B cell (primary cell): ENCODE results near the gene DHX57. TPM values are rescaled to one million over a fixed set of nuclear protein-coding genes. Genes with fewer than 3 reads are reported as not detected.
A peak's percentile ranks its signal among the peaks of the same experiment; 100 is the strongest.

Source experiments
- ATAC-seq: fragments of 200-7000 bp; cut with Tn5 transposase; one replicate; pipeline ENCODE4 v1.10.0; 2021; ENCODE audit warnings: low read depth, mild to moderate bottlenecking, moderate number of reproducible peaks, moderate library complexity
- CTCF ChIA-PET: fragments of 350-600 bp; sonication (Branson Sonifier 250); formaldehyde crosslinking; loops from one replicate; lab custom pipeline; 2021; ENCODE audit warnings: antibody characterized with exemption, inconsistent platforms; lab: Charles Lee
- POLR2A ChIA-PET: fragments of 350-600 bp; sonication (Branson Sonifier 250); formaldehyde crosslinking; loops from one replicate; lab custom pipeline; 2021; ENCODE audit warnings: antibody characterized with exemption; lab: Charles Lee
- DNase-seq: peaks from one replicate; pipeline ENCODE4 v3.0.0; 2013
- H2AFZ ChIP-seq: 2 replicates; pipeline ENCODE4 v1.6.1; 2012; ENCODE audit warnings: mild to moderate bottlenecking, low read depth, low read length; ENCODE audit not compliant: insufficient read depth, poor library complexity, severe bottlenecking
- H3K27ac ChIP-seq, 2 donors: 1 replicate in 1 of 2; 2 replicates in 1 of 2; pipeline ENCODE4 v1.5.1; 2012 to 2013; ENCODE audit warnings: low read length in 2 of 2, mild to moderate bottlenecking in 2 of 2, moderate library complexity in 1 of 2
- H3K27me3 ChIP-seq, 4 experiments: fragments of 200-600 bp in 1 of 4; sonication (generic) in 1 of 4; replicated peaks in 1 of 4; 1 replicate in 2 of 4; 2 replicates in 2 of 4; pipeline versions ENCODE4 v1.6.1 to v1.7.0; 2013 to 2016; ENCODE audit warnings: low read length in 3 of 4, mild to moderate bottlenecking in 2 of 4, mixed read lengths in 1 of 4, moderate library complexity in 1 of 4; ENCODE audit not compliant: insufficient read depth in 4 of 4, control insufficient read depth in 3 of 4; ENCODE audit errors: control extremely low read depth in 1 of 4
- H3K36me3 ChIP-seq, 2 experiments: replicated peaks in 1 of 2; 1 replicate in 1 of 2; 2 replicates in 1 of 2; pipeline versions ENCODE4 v1.6.1 to v1.7.1; 2013; ENCODE audit warnings: low read length in 1 of 2; ENCODE audit not compliant: insufficient read depth in 2 of 2, control insufficient read depth in 1 of 2; ENCODE audit errors: control extremely low read depth in 1 of 2, extremely low read depth in 1 of 2
- H3K4me1 ChIP-seq, 2 donors: fragments of 200-600 bp in 1 of 2; sonication (generic) in 1 of 2; 1 replicate in 1 of 2; 2 replicates in 1 of 2; pipeline versions ENCODE4 v1.5.1 to v1.6.1; 2013 to 2017; ENCODE audit warnings: low read length in 2 of 2; ENCODE audit not compliant: control insufficient read depth in 2 of 2, insufficient read depth in 2 of 2
- H3K4me2 ChIP-seq: replicated peaks from 2 replicates; pipeline ENCODE3; 2012; ENCODE audit warnings: mild to moderate bottlenecking, low read depth, low read length; ENCODE audit not compliant: poor library complexity, severe bottlenecking
- H3K4me3 ChIP-seq, 5 experiments: fragments of 200-600 bp in 1 of 5; sonication (generic) in 1 of 5; 1 replicate in 3 of 5; 2 replicates in 2 of 5; pipeline versions ENCODE4 v1.5.1 to v1.7.0; 2011 to 2016; ENCODE audit warnings: low read length in 4 of 5, mild to moderate bottlenecking in 4 of 5, low read depth in 2 of 5, control low read depth in 1 of 5, moderate library complexity in 1 of 5; ENCODE audit not compliant: insufficient read depth in 1 of 5; ENCODE audit errors: control extremely low read depth in 1 of 5, extremely low read depth in 1 of 5
- H3K79me2 ChIP-seq: fragments of 200-600 bp; sonication (generic); one replicate; pipeline ENCODE4 v1.6.0; 2016; ENCODE audit warnings: low read length; ENCODE audit not compliant: control insufficient read depth, insufficient read depth
- H3K9ac ChIP-seq: fragments of 200-600 bp; sonication (generic); 2 replicates; pipeline ENCODE4 v1.6.1; 2017; ENCODE audit warnings: mild to moderate bottlenecking, low read length, moderate library complexity
- H3K9me3 ChIP-seq, 3 donors: one replicate each; pipeline versions ENCODE4 v1.6.1 to v1.7.1; 2013; ENCODE audit warnings: low read length in 2 of 3; ENCODE audit not compliant: control insufficient read depth in 2 of 3, insufficient read depth in 1 of 3; ENCODE audit errors: control extremely low read depth in 1 of 3
- H4K20me1 ChIP-seq: 2 replicates; pipeline ENCODE4 v1.6.0; 2012; ENCODE audit warnings: mild to moderate bottlenecking, low read length; ENCODE audit not compliant: insufficient read depth, control insufficient read depth, poor library complexity, severe bottlenecking
- H3K27ac Mint-ChIP-seq: one replicate; pipeline ENCODE4 v1.8.0; 2021; ENCODE audit warnings: mixed read lengths
- H3K27me3 Mint-ChIP-seq: one replicate; pipeline ENCODE4 v1.8.0; 2021; ENCODE audit warnings: mixed read lengths
- H3K4me1 Mint-ChIP-seq: one replicate; pipeline ENCODE4 v1.8.0; 2021; ENCODE audit warnings: mixed read lengths
- H3K4me3 Mint-ChIP-seq: one replicate; pipeline ENCODE4 v1.8.0; 2021; ENCODE audit warnings: mixed read lengths
- H3K9me3 Mint-ChIP-seq: one replicate; pipeline ENCODE4 v1.8.0; 2022; ENCODE audit warnings: mixed read lengths; ENCODE audit not compliant: insufficient read depth
- CTCF ChIP-seq: fragments of 200-600 bp; IDR thresholded peaks from one replicate; pipeline ENCODE4 v1.8.0; 2022; ENCODE audit warnings: antibody characterized with exemption, mild to moderate bottlenecking
- EZH2 ChIP-seq: IDR thresholded peaks from 2 replicates; pipeline ENCODE4 v1.6.1; 2012; ENCODE audit warnings: borderline replicate concordance, low read depth, mild to moderate bottlenecking, moderate library complexity, low read length; ENCODE audit not compliant: insufficient read depth, poor library complexity, severe bottlenecking
- WGBS: methylation state at CpG from one replicate; pipeline ENCODE4 v1.1.5; 2013; ENCODE audit warnings: missing lambda C conversion rate; ENCODE audit not compliant: insufficient coverage; 5-methylcytosine and 5-hydroxymethylcytosine counted together
- intact Hi-C: fragments of 100-400 bp; cut with micrococcal nuclease; formaldehyde crosslinking; loops from one replicate; pipeline ENCODE4 v1.10.0; 2022
- polyA plus RNA-seq: library from polyadenylated mRNA; depleted of rRNA; stranded (reverse); fragments of >200 nt; gene quantifications from 2 replicates; pipeline ENCODE4 v1.2.3, GENCODE V29; 2012
- total RNA-seq, 2 donors: library from RNA; stranded (reverse); fragments of 120-200 nt in 1 of 2; gene quantifications; 1 replicate in 1 of 2; 2 replicates in 1 of 2; pipeline versions ENCODE4 v1.2.3 to v1.2.4, GENCODE V29; 2013 to 2022

The DHX57 gene
- total and polyA plus RNA-seq, 2 donors (not counting 1 experiment from before 2014, with no cell fraction given), result 7.7 to 25.0 TPM

GRCh38 chr2:38778687-38779082, 97.0 kb downstream of the DHX57 start:
- peak overlapping the region; percentile 89 for H3K9ac ChIP-seq
- Mint-ChIP-seq H3K4me3 (peak overlapping the region; percentile 98), H3K27ac (peak overlapping the region; percentile 95), H3K4me1 (peaks cover 11% of the 10 kb centered on the region), H3K27me3 (peaks cover 17% of the 10 kb centered on the region), H3K9me3 (no peaks in the 10 kb centered on the region)
- peaks cover 6 to 10% of the 10 kb centered on the region in 2 donors for H3K4me1 ChIP-seq
- POLR2A ChIA-PET, result interaction anchor here (2.6 kb wide), 1 partner anchor 27 kb away, joined by 10 read pairs; the partner anchor contains the start of gene SRSF7
- 38% methylated on average over 1 of the region's 8 CpGs for WGBS
- no peaks in the 10 kb centered on the region for H4K20me1 ChIP-seq
- peak overlapping the region; percentile 99 for H2AFZ ChIP-seq
- peak overlapping the region; percentile 84 for H3K4me2 ChIP-seq
- H3K4me3 ChIP-seq, result peak overlapping the region; percentile 52 to 95 (median 81)
- H3K36me3 ChIP-seq, result peaks cover 2 to 17% of the 10 kb centered on the region in 2 experiments
- peaks cover 13% of the 10 kb centered on the region for H3K79me2 ChIP-seq
- intact Hi-C loops, result loop anchor here (1.0 to 10.0 kb wide), 5 partner anchors 27 to 1814 kb away; partner anchors contain the start of genes DHX57, MORN2, SRSF7 and STRN
- no peaks in the 10 kb centered on the region for H3K9me3 ChIP-seq
- peak overlapping the region; percentile 31 to 82 for H3K27ac ChIP-seq
- no peak for ATAC-seq
- CTCF ChIA-PET, result no interaction called here
- H3K27me3 ChIP-seq, result peaks cover 0 to 3% (median 0%) of the 10 kb centered on the region in 4 experiments
- TF ChIP-seq CTCF (no peak), EZH2 (no peak)
- no peak for DNase-seq

- CTCF ChIA-PET, result interaction anchor here (0.6 kb wide), 1 partner anchor 27 kb away, joined by 3 read pairs; no protein-coding TSS in a partner anchor
- no peak overlapping the region for H3K4me2 ChIP-seq
- Mint-ChIP-seq H3K27ac (no peak overlapping the region), H3K4me1 (peaks cover 11% of the 10 kb centered on the region), H3K27me3 (peaks cover 17% of the 10 kb centered on the region), H3K9me3 (no peaks in the 10 kb centered on the region), H3K4me3 (peak overlapping the region; percentile 67)
- POLR2A ChIA-PET, result interaction anchor here (1.7 kb wide), 1 partner anchor 25 kb away, joined by 5 read pairs; the partner anchor contains the start of gene SRSF7
- H3K4me3 ChIP-seq, result no peak overlapping the region
- H3K27ac ChIP-seq, result no peak overlapping the region
- H3K36me3 ChIP-seq, result peaks cover 0 to 13% of the 10 kb centered on the region in 2 experiments
- intact Hi-C loops, result loop anchor here (10.0 kb wide), 2 partner anchors 58 to 1812 kb away; partner anchors contain the start of gene STRN
- WGBS, result 96% methylated on average over 12 of the region's 13 CpGs
- no peak for ATAC-seq
- no peak for TF ChIP-seq EZH2
- no peak for TF ChIP-seq CTCF
- H3K9me3 ChIP-seq, result no peaks in the 10 kb centered on the region
- peaks cover 0 to 3% (median 0%) of the 10 kb centered on the region in 4 experiments for H3K27me3 ChIP-seq
- H3K9ac ChIP-seq, result no peak overlapping the region
- H3K79me2 ChIP-seq, result peaks cover 13% of the 10 kb centered on the region
- H3K4me1 ChIP-seq, result peaks cover 6 to 10% of the 10 kb centered on the region in 2 donors
- no peaks in the 10 kb centered on the region for H4K20me1 ChIP-seq
- no peak for DNase-seq
- no peak overlapping the region for H2AFZ ChIP-seq
Observed at GRCh38 chr2:38776531-38776930, 99.2 kb downstream of the DHX57 start.
